BE2C (cell line): ENCODE results near the gene NUDT19.
"Not testable (repeated sequence)": the region's sequence is repeated elsewhere in the genome, so short reads cannot be mapped to it uniquely, and the experiment has no call there.

Experiments used
- DNase-seq: peaks from one replicate; pipeline ENCODE4 v3.0.0-alpha.2; 2020
- H3K27me3 ChIP-seq: fragments of 250-450 bp; sonication (Bioruptor Pico); 2 replicates; pipeline ENCODE4 v1.5.1; 2020; ENCODE audit warnings: mild to moderate bottlenecking
- H3K36me3 ChIP-seq: fragments of 250-450 bp; sonication (Bioruptor Pico); 2 replicates; pipeline ENCODE4 v1.5.1; 2020; ENCODE audit warnings: mild to moderate bottlenecking
- H3K4me1 ChIP-seq: fragments of 250-450 bp; sonication (Bioruptor Pico); 2 replicates; pipeline ENCODE4 v1.5.1; 2020
- H3K4me3 ChIP-seq: 2 replicates; pipeline ENCODE4 v1.5.1; 2011; ENCODE audit warnings: low read depth, low read length
- H3K9me3 ChIP-seq: fragments of 250-450 bp; sonication (Bioruptor Pico); 2 replicates; pipeline ENCODE4 v1.5.1; 2020
- CTCF ChIP-seq: IDR thresholded peaks from 2 replicates; pipeline ENCODE4 v1.5.1; 2012; ENCODE audit warnings: mild to moderate bottlenecking, low read depth, low read length

Gene NUDT19

DNA sequence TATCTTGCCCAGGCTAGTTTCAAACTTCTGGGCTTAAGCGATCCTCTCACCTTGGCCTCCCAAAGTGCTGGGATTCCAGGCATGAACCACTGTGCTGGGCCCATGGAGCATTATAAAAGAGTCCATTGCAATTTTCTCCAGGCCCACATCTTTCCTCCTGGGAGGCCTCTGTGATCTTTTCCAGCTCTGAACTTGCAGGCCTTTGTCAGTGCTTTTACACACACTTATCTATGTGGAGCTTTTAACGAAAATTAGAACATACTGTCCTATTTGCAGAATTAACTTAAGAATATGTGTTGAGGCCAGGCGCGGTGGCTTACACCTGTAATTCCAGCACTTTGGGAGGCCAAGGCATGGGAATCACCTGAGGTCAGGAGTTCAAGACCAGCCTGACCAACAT lies 51.8 kb downstream of the NUDT19 start:
- no peaks in the 10 kb centered on the region for H3K36me3 ChIP-seq
- no peaks in the 10 kb centered on the region for H3K27me3 ChIP-seq
- H3K9me3 ChIP-seq, result no peaks in the 10 kb centered on the region
- no peaks in the 10 kb centered on the region for H3K4me1 ChIP-seq
- DNase-seq, result no peak
- no peak for TF ChIP-seq CTCF
- H3K4me3 ChIP-seq, result no peak overlapping the region

DNA sequence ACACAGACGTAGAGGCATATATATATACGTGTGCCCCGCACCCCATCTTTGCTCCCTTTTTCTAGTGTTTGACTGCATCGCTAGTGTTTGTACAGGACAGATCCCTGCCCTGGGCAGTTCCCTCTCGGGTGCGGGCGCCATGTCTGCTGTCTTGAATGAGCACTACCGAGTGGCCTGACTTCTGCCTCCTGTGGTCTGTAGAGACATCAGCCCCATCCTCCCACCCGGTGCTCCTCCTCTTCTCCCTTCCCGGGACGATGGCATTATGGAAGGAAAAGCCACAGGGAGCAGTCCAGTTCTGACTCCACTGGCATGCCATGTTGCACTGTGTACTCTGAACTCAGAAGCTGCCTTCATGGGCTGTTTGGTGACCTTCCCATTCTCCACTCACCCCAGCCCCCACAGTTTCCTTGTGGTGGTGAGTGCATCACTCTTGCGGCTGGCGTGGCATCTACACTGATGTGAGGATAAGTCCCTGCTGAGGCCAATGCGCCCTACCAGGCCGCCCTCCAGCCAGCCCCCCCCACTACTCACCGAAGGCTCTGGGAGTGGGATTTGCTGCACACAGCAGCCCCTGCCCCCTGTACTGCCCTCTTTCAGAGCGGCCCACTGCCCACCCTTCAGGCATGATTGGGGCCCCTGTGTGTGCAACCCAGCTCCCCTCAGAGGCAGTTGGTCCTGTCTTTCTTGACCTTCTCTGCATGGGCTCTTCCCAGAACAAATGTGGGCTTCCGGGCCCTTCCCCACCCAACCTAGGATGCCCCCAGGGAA lies 53.1 kb downstream of the NUDT19 start:
- DNase-seq, result no peak
- H3K27me3 ChIP-seq, result peaks cover 3% of the 10 kb centered on the region; the same call in 1 of the 2 replicates
- no peaks in the 10 kb centered on the region for H3K36me3 ChIP-seq
- no peaks in the 10 kb centered on the region for H3K9me3 ChIP-seq
- H3K4me3 ChIP-seq, result no peak overlapping the region
- no peaks in the 10 kb centered on the region for H3K4me1 ChIP-seq
- no peak for TF ChIP-seq CTCF

GRCh38 chr19:32745594-32746251 lies 54.1 kb downstream of the NUDT19 start:
- H3K36me3 ChIP-seq, DNase-seq, H3K4me1 ChIP-seq, H3K4me3 ChIP-seq, H3K27me3 ChIP-seq, H3K9me3 ChIP-seq: not testable (repeated sequence)

DNA sequence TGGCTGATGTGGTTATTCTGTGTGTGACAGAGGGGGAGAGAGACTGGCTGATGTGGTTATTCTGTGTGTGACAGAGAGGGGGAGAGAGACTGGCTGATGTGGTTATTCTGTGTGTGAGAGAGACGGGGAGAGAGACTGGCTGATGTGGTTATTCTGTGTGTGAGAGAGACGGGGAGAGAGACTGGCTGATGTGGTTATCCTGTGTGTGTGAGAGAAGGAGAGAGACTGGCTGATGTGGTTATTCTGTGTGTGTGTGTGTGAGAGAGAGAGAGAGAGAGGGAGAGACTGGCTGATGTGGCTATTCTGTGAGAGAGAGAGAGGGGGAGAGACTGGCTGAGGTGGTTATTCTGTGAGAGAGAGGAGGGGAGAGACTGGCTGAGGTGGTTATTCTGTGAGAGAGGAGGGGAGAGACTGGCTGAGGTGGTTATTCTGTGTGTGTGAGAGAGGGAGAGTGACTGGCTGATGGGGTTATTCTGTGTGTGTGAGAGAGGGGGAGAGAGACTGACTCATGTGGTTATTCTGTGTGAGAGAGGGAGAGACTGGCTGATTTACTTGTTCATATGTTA lies 55.1 kb downstream of the NUDT19 start:
- not testable (repeated sequence) for H3K36me3 ChIP-seq

DNA sequence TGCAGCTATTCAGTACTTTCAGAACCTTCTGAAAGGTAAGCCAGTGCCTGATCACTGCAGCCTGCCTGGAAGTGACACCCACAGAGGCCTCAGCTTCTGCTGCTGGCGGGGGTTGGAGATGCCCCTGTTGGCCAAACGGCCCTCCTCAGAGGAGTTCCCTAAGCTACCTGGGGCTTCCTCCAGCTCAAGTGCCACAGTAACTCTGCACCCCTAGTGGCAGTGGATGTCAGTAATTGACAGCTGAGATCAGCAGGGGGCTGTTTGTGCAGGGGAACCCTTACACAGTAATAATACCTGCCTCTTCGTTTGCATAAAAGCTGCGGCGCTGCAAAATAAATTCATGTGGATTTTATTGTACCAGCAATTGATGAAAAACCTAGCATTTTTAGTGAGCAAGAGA lies 56.9 kb downstream of the NUDT19 start:
- DNase-seq, result no peak
- TF ChIP-seq CTCF, result peak; percentile 28
- no peaks in the 10 kb centered on the region for H3K4me1 ChIP-seq
- no peak overlapping the region for H3K4me3 ChIP-seq
- H3K9me3 ChIP-seq, result no peaks in the 10 kb centered on the region
- no peaks in the 10 kb centered on the region for H3K36me3 ChIP-seq
- H3K27me3 ChIP-seq, result peaks cover 3% of the 10 kb centered on the region; the same call in 1 of the 2 replicates

More for the DNA sequence above, 55.1 kb downstream of the NUDT19 start:
- not testable (repeated sequence) for DNase-seq, H3K4me3 ChIP-seq, H3K9me3 ChIP-seq, H3K27me3 ChIP-seq, H3K4me1 ChIP-seq

- Histone ChIP-seq H3K27me3 (peaks cover 3% of the 10 kb centered on the region; the same call in 1 of the 2 replicates), H3K4me3 (no peak overlapping the region), H3K4me1 (no peaks in the 10 kb centered on the region), H3K36me3 (no peaks in the 10 kb centered on the region), H3K9me3 (no peaks in the 10 kb centered on the region)
- TF ChIP-seq CTCF, result no peak
- DNase-seq, result no peak
Measured at GRCh38 chr19:32748948-32749347, 57.3 kb downstream of the NUDT19 start.

GRCh38 chr19:32749361-32749760 lies 57.7 kb downstream of the NUDT19 start:
- no peak for DNase-seq
- peaks cover 3% of the 10 kb centered on the region; the same call in 1 of the 2 replicates for H3K27me3 ChIP-seq
- H3K4me3 ChIP-seq, result no peak overlapping the region
- no peaks in the 10 kb centered on the region for H3K9me3 ChIP-seq
- H3K36me3 ChIP-seq, result no peaks in the 10 kb centered on the region
- H3K4me1 ChIP-seq, result no peaks in the 10 kb centered on the region
- TF ChIP-seq CTCF, result no peak
